BLaER1 treated with 17β-estradiol and CSF1 and Interleukin-3, amounts not matched to agents 10 nM and 100 nM (cell line): ENCODE results near the gene LHX4.

Experiments
- H3K27ac ChIP-seq, 11 experiments: shearing (Covaris generic); formaldehyde crosslinking; 2 replicates each; pipeline ENCODE4 v1.8.1; 2022
- H3K27me3 ChIP-seq, 11 experiments: shearing (Covaris generic); formaldehyde crosslinking; 2 replicates each; pipeline ENCODE4 v1.8.1; 2022
- H3K36me3 ChIP-seq, 11 experiments: shearing (Covaris generic); formaldehyde crosslinking; 2 replicates each; pipeline ENCODE4 v1.8.1; 2022
- H3K4me1 ChIP-seq, 10 experiments: shearing (Covaris generic); formaldehyde crosslinking; 2 replicates each; pipeline ENCODE4 v1.8.1; 2022
- H3K4me2 ChIP-seq, 11 experiments: shearing (Covaris generic); formaldehyde crosslinking; 2 replicates each; pipeline ENCODE4 v1.8.1; 2022
- H3K4me3 ChIP-seq, 10 experiments: shearing (Covaris generic); formaldehyde crosslinking; 2 replicates each; pipeline ENCODE4 v1.8.1; 2022
- H3K9ac ChIP-seq, 11 experiments: shearing (Covaris generic); formaldehyde crosslinking; 2 replicates each; pipeline ENCODE4 v1.8.1; 2022
- H3K9me3 ChIP-seq, 11 experiments: shearing (Covaris generic); formaldehyde crosslinking; replicated peaks in 1 of 11; 2 replicates each; pipeline ENCODE4 v1.8.1; 2022
- H4K20me1 ChIP-seq, 11 experiments: shearing (Covaris generic); formaldehyde crosslinking; 2 replicates each; pipeline ENCODE4 v1.8.1; 2022
- Cebpa-rat ChIP-seq, 11 experiments: shearing (Covaris generic); IDR thresholded peaks; 2 replicates each; pipeline ENCODE4 v1.8.1; 2022

LHX4 gene

GRCh38 chr1:180269645-180270529 lies 39.8 kb downstream of the LHX4 start:
- H3K9ac ChIP-seq, result no peak overlapping the region
- no peak overlapping the region for H3K4me3 ChIP-seq
- no peaks in the 10 kb centered on the region for H3K27me3 ChIP-seq
- no peaks in the 10 kb centered on the region for H3K9me3 ChIP-seq
- peak overlapping the region in 2 of 11 experiments; percentile 15 to 18; a peak in 2 of 22 replicates for H3K4me2 ChIP-seq
- H3K36me3 ChIP-seq, result peaks cover 13 to 29% (median 20%) of the 10 kb centered on the region in 11 experiments
- no peak overlapping the region for H3K27ac ChIP-seq
- TF ChIP-seq Cebpa-rat (IDR thresholded peaks at IDR 0.05), result no peak
- H3K4me1 ChIP-seq, result peaks cover 19 to 27% (median 23%) of the 10 kb centered on the region in 10 experiments
- H4K20me1 ChIP-seq, result no peaks in the 10 kb centered on the region; a peak in 3 of 22 replicates

GRCh38 chr1:180270530-180271271 lies 40.6 kb downstream of the LHX4 start:
- peaks cover 21 to 38% (median 28%) of the 10 kb centered on the region in 11 experiments for H3K36me3 ChIP-seq
- H3K4me2 ChIP-seq, result peak overlapping the region in 2 of 11 experiments; percentile 15 to 18; a peak in 1 of 22 replicates
- H3K9me3 ChIP-seq, result no peaks in the 10 kb centered on the region; a peak in 1 of 22 replicates
- no peaks in the 10 kb centered on the region; a peak in 3 of 22 replicates for H4K20me1 ChIP-seq
- peaks cover 17 to 27% (median 21%) of the 10 kb centered on the region in 10 experiments for H3K4me1 ChIP-seq
- no peaks in the 10 kb centered on the region for H3K27me3 ChIP-seq
- no peak overlapping the region for H3K27ac ChIP-seq
- H3K9ac ChIP-seq, result no peak overlapping the region
- no peak overlapping the region for H3K4me3 ChIP-seq
- TF ChIP-seq Cebpa-rat (IDR thresholded peaks at IDR 0.05), result no peak

GRCh38 chr1:180271272-180272255 lies 41.5 kb downstream of the LHX4 start:
- no peak overlapping the region for H3K9ac ChIP-seq
- H3K27me3 ChIP-seq, result no peaks in the 10 kb centered on the region
- H3K27ac ChIP-seq, result no peak overlapping the region

DNA sequence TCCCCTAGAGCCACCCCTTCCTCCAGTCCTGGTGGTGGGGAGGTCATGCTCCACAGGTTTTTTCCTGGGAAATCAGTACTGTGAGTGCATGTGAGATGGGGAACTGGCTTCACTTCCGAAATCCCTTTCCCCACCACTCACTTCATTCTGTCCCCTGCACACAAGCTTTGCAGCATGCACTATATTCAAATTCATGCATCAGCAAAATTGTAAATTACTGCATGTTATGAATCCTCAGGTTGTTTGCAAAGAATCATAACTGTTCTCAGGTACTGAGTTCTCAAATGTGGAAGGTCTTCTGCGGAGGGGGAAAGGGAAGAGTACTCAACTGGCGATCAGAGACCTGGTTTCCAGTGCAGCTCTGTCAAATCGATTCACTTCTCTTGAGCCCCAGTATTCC lies 42.3 kb downstream of the LHX4 start:
- H3K4me1 ChIP-seq, result peaks cover 1 to 25% (median 4%) of the 10 kb centered on the region in 10 experiments; a peak in 18 of 20 replicates
- no peak overlapping the region for H3K4me3 ChIP-seq
- no peaks in the 10 kb centered on the region for H3K27me3 ChIP-seq
- no peak for TF ChIP-seq Cebpa-rat (IDR thresholded peaks at IDR 0.05)
- H3K4me2 ChIP-seq, result no peak overlapping the region
- H3K9me3 ChIP-seq, result no peaks in the 10 kb centered on the region; a peak in 1 of 22 replicates
- H3K27ac ChIP-seq, result no peak overlapping the region
- no peaks in the 10 kb centered on the region; a peak in 2 of 22 replicates for H4K20me1 ChIP-seq
- no peak overlapping the region for H3K9ac ChIP-seq
- H3K36me3 ChIP-seq, result peaks cover 21 to 54% (median 41%) of the 10 kb centered on the region in 11 experiments

More at GRCh38 chr1:180271272-180272255, 41.5 kb downstream of the LHX4 start:
- Histone ChIP-seq H3K4me1 (peaks cover 8 to 25% (median 12%) of the 10 kb centered on the region in 10 experiments), H4K20me1 (no peaks in the 10 kb centered on the region; a peak in 2 of 22 replicates), H3K4me3 (no peak overlapping the region), H3K9me3 (no peaks in the 10 kb centered on the region; a peak in 1 of 22 replicates), H3K36me3 (peaks cover 21 to 46% (median 34%) of the 10 kb centered on the region in 11 experiments), H3K4me2 (no peak overlapping the region)
- no peak for TF ChIP-seq Cebpa-rat (IDR thresholded peaks at IDR 0.05)

- peaks cover 0 to 28% (median 3%) of the 10 kb centered on the region in 10 experiments; a peak in 11 of 20 replicates for H3K4me1 ChIP-seq
Observed at GRCh38 chr1:180273066-180273465, 43.0 kb downstream of the LHX4 start.

DNA sequence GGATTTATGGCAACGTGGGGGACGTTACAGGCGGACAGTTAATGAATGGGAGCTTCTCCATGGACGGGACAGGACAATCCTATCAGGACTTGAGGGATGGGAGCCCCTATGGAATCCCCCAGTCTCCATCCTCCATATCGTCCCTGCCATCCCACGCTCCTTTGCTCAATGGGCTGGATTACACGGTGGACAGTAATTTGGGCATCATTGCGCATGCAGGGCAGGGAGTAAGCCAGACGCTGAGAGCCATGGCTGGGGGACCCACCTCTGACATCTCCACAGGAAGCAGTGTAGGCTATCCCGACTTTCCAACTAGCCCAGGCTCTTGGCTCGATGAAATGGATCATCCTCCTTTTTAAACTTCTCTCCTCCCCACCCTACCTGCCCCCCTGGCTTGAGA lies 44.2 kb downstream of the LHX4 start:
- Histone ChIP-seq H3K4me1 (peaks cover 0 to 37% (median 14%) of the 10 kb centered on the region in 10 experiments; a peak in 16 of 20 replicates), H3K27me3 (no peaks in the 10 kb centered on the region), H4K20me1 (no peaks in the 10 kb centered on the region; a peak in 2 of 22 replicates), H3K27ac (no peak overlapping the region), H3K4me3 (no peak overlapping the region), H3K9me3 (no peaks in the 10 kb centered on the region; a peak in 1 of 22 replicates), H3K36me3 (peaks cover 21 to 58% (median 45%) of the 10 kb centered on the region in 11 experiments), H3K4me2 (no peak overlapping the region), H3K9ac (no peak overlapping the region)
- TF ChIP-seq Cebpa-rat (IDR thresholded peaks at IDR 0.05), result no peak

More at GRCh38 chr1:180273066-180273465, 43.0 kb downstream of the LHX4 start:
- no peaks in the 10 kb centered on the region for H3K27me3 ChIP-seq
- H3K36me3 ChIP-seq, result peaks cover 21 to 54% (median 45%) of the 10 kb centered on the region in 11 experiments
- no peak overlapping the region for H3K27ac ChIP-seq
- no peak for TF ChIP-seq Cebpa-rat (IDR thresholded peaks at IDR 0.05)
- no peak overlapping the region for H3K4me3 ChIP-seq
- H3K9me3 ChIP-seq, result no peaks in the 10 kb centered on the region; a peak in 1 of 22 replicates
- H3K4me2 ChIP-seq, result no peak overlapping the region
- no peaks in the 10 kb centered on the region; a peak in 2 of 22 replicates for H4K20me1 ChIP-seq
- no peak overlapping the region for H3K9ac ChIP-seq

- Histone ChIP-seq H3K36me3 (peaks cover 21 to 73% (median 53%) of the 10 kb centered on the region in 11 experiments), H3K27me3 (no peaks in the 10 kb centered on the region), H3K9me3 (no peaks in the 10 kb centered on the region; a peak in 1 of 22 replicates), H3K27ac (no peak overlapping the region), H3K4me3 (no peak overlapping the region), H3K4me2 (peak overlapping the region in 2 of 11 experiments; percentile 85 to 91; a peak in 1 of 22 replicates), H3K9ac (no peak overlapping the region), H3K4me1 (peaks cover 0 to 44% (median 23%) of the 10 kb centered on the region in 10 experiments; a peak in 16 of 20 replicates), H4K20me1 (no peaks in the 10 kb centered on the region; a peak in 1 of 22 replicates)
- TF ChIP-seq Cebpa-rat (IDR thresholded peaks at IDR 0.05), result no peak
Observed at GRCh38 chr1:180275726-180276125, 45.7 kb downstream of the LHX4 start.
